Skeletal muscle satellite cell (primary cell): Measurements from ENCODE around the gene WWOX.

Experiments
- H3K27me3 ChIP-seq: 2 replicates; pipeline ENCODE4 v1.7.0; 2013; ENCODE audit warnings: low read length; ENCODE audit not compliant: control insufficient read depth, insufficient read depth
- H3K36me3 ChIP-seq: 2 replicates; pipeline ENCODE4 v1.7.0; 2013; ENCODE audit warnings: mild to moderate bottlenecking, control low read depth, low read length; ENCODE audit not compliant: insufficient read depth
- H3K4me1 ChIP-seq: 2 replicates; pipeline ENCODE4 v1.7.0; 2013; ENCODE audit warnings: low read length; ENCODE audit not compliant: control insufficient read depth, insufficient read depth
- H3K4me2 ChIP-seq: 2 replicates; pipeline ENCODE4 v1.7.0; 2013; ENCODE audit warnings: mild to moderate bottlenecking, low read length
- H3K4me3 ChIP-seq: 2 replicates; pipeline ENCODE4 v1.7.0; 2013; ENCODE audit warnings: low read length
- H3K9ac ChIP-seq: 2 replicates; pipeline ENCODE4 v1.7.0; 2013; ENCODE audit warnings: mild to moderate bottlenecking, low read depth, low read length, moderate library complexity
- H3K9me3 ChIP-seq: replicated peaks from 2 replicates; pipeline ENCODE4 v1.7.0; 2013; ENCODE audit warnings: mild to moderate bottlenecking, control low read depth, low read length

The WWOX gene

DNA sequence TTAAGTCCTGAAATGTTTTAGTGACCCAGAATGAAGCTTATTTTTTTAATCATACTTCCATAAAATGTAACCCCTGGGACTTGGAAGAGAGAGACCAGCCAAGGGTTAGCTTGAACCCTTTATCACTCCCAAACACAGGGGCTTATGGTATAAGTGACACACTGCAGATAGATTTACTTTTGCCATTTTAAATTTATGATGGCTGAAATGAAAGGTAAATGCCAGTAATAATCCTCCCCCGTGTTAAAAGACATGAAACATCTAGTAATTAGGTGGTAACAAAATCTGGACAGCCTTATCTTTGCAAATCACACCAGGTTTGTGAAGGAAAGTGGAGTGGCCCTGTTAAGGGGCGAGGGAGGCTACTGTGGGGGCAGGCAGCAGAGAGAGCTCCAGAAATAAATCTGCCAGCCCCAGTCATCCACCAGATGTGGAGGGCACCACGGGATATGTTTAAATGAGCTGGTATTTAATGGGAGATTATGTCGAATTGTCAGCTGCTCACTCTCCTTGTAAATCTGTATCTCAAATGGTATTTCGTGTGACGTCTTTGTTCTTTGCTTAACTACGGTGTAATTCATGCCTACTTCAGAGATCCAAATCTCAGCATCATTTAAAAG is 326.5 kb downstream of the WWOX start:
- Histone ChIP-seq H3K4me1 (no peaks in the 10 kb centered on the region), H3K27me3 (no peaks in the 10 kb centered on the region), H3K4me2 (no peak overlapping the region), H3K36me3 (no peaks in the 10 kb centered on the region), H3K4me3 (no peak overlapping the region), H3K9ac (no peak overlapping the region), H3K9me3 (no peaks in the 10 kb centered on the region)

GRCh38 chr16:78428193-78428592 is 328.7 kb downstream of the WWOX start:
- H3K4me1 ChIP-seq = no peaks in the 10 kb centered on the region
- no peaks in the 10 kb centered on the region for H3K9me3 ChIP-seq
- no peak overlapping the region for H3K9ac ChIP-seq
- no peaks in the 10 kb centered on the region for H3K36me3 ChIP-seq
- no peak overlapping the region for H3K4me2 ChIP-seq
- no peaks in the 10 kb centered on the region for H3K27me3 ChIP-seq
- H3K4me3 ChIP-seq = no peak overlapping the region

DNA sequence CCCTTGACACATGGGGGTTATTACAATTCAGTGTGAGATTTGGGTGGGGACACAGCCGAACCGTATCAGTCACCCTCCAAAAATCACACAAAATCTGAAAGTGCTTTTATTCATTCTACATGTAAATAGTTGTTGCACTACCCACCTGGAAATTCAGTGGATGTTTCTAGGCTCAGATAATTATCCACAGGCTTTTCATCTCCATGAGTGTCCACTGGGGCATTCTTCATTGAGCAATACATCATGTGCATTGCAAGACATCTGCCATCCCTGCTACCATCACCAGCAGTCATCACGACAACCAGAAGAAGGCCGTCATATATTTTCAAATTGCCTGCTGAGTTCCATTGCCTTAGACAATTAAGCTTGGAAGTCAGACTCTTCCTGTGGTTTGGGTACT is 330.8 kb downstream of the WWOX start:
- H3K36me3 ChIP-seq = no peaks in the 10 kb centered on the region
- no peak overlapping the region for H3K4me3 ChIP-seq
- H3K9ac ChIP-seq = no peak overlapping the region
- H3K4me1 ChIP-seq = no peaks in the 10 kb centered on the region
- H3K4me2 ChIP-seq = no peak overlapping the region
- no peaks in the 10 kb centered on the region for H3K27me3 ChIP-seq
- no peaks in the 10 kb centered on the region for H3K9me3 ChIP-seq

GRCh38 chr16:78431004-78431670 is 331.7 kb downstream of the WWOX start:
- H3K4me2 ChIP-seq = no peak overlapping the region
- no peaks in the 10 kb centered on the region for H3K4me1 ChIP-seq
- no peaks in the 10 kb centered on the region for H3K27me3 ChIP-seq
- H3K9ac ChIP-seq = no peak overlapping the region
- H3K36me3 ChIP-seq = no peaks in the 10 kb centered on the region
- H3K9me3 ChIP-seq = no peaks in the 10 kb centered on the region
- H3K4me3 ChIP-seq = no peak overlapping the region

DNA sequence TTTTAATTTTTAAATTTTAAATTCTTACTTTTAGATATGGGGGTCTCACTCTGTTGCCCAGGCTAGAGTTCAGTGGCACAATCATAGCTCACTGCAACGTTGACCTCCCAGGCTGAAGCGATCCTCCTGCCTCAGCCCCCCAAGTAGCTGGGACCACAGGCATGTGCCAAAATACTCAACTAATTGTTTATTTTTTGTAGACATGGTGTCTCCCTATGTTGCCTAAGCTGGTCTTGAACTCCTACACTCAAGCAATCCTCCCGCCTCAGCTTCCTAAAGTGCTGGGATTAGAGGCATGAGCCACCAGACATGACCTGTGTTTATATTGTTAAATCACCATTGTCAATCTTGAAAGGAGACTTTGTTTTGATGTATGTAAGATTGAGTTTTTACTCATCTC is 332.2 kb downstream of the WWOX start:
- Histone ChIP-seq H3K36me3 (no peaks in the 10 kb centered on the region), H3K9ac (no peak overlapping the region), H3K4me2 (no peak overlapping the region), H3K4me3 (no peak overlapping the region), H3K27me3 (no peaks in the 10 kb centered on the region), H3K4me1 (no peaks in the 10 kb centered on the region), H3K9me3 (no peaks in the 10 kb centered on the region)

DNA sequence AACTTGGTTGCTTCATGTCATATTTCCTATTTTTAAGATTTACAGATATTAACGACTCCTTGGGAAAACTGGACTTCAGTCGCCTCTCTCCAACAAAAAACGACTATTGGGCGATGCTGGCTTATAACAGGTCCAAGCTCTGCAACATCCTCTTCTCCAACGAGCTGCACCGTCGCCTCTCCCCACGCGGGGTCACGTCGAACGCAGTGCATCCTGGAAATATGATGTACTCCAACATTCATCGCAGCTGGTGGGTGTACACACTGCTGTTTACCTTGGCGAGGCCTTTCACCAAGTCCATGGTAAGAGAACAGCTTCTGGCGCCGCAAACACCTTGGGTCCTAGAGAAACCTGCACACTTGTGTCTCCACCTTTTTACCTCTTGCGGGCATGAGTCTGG is 333.0 kb downstream of the WWOX start:
- H3K36me3 ChIP-seq = no peaks in the 10 kb centered on the region
- H3K9me3 ChIP-seq = no peaks in the 10 kb centered on the region
- no peak overlapping the region for H3K9ac ChIP-seq
- H3K4me2 ChIP-seq = no peak overlapping the region
- no peak overlapping the region for H3K4me3 ChIP-seq
- no peaks in the 10 kb centered on the region for H3K27me3 ChIP-seq
- H3K4me1 ChIP-seq = no peaks in the 10 kb centered on the region

GRCh38 chr16:78433116-78433515 is 333.7 kb downstream of the WWOX start:
- Histone ChIP-seq H3K4me1 (no peaks in the 10 kb centered on the region), H3K9me3 (no peaks in the 10 kb centered on the region), H3K27me3 (no peaks in the 10 kb centered on the region), H3K4me2 (no peak overlapping the region), H3K9ac (no peak overlapping the region), H3K4me3 (no peak overlapping the region), H3K36me3 (no peaks in the 10 kb centered on the region)

GRCh38 chr16:78434401-78434800 is 334.9 kb downstream of the WWOX start:
- Histone ChIP-seq H3K9ac (no peak overlapping the region), H3K36me3 (no peaks in the 10 kb centered on the region), H3K9me3 (no peaks in the 10 kb centered on the region), H3K4me2 (no peak overlapping the region), H3K4me1 (no peaks in the 10 kb centered on the region), H3K4me3 (no peak overlapping the region), H3K27me3 (no peaks in the 10 kb centered on the region)

DNA sequence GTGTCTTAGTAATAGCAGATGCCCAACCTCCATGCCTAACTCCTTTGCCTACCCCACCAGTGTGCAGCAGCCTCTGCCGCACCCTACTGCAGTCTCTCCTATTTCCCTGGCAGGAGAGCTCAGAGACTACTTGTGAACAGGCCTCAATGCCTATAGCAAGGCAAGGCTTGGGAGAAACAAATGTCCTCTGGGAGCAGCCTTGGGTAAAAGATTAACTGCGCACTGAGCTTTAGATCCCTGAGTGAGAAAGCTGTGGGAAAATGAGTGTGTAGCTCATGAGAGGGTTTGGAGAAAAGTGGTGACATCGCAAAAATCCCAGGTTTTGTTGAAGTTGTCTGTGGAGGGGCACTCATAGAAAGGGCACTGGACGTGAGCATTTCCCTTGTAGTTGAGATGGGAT is 335.8 kb downstream of the WWOX start:
- no peaks in the 10 kb centered on the region for H3K4me1 ChIP-seq
- no peak overlapping the region for H3K9ac ChIP-seq
- no peak overlapping the region for H3K4me3 ChIP-seq
- H3K36me3 ChIP-seq = no peaks in the 10 kb centered on the region
- no peaks in the 10 kb centered on the region for H3K9me3 ChIP-seq
- no peaks in the 10 kb centered on the region for H3K27me3 ChIP-seq
- no peak overlapping the region for H3K4me2 ChIP-seq

GRCh38 chr16:78436023-78436422 is 336.6 kb downstream of the WWOX start:
- no peak overlapping the region for H3K4me2 ChIP-seq
- no peaks in the 10 kb centered on the region for H3K4me1 ChIP-seq
- no peak overlapping the region for H3K4me3 ChIP-seq
- H3K36me3 ChIP-seq = no peaks in the 10 kb centered on the region
- no peaks in the 10 kb centered on the region for H3K9me3 ChIP-seq
- no peak overlapping the region for H3K9ac ChIP-seq
- no peaks in the 10 kb centered on the region for H3K27me3 ChIP-seq

DNA sequence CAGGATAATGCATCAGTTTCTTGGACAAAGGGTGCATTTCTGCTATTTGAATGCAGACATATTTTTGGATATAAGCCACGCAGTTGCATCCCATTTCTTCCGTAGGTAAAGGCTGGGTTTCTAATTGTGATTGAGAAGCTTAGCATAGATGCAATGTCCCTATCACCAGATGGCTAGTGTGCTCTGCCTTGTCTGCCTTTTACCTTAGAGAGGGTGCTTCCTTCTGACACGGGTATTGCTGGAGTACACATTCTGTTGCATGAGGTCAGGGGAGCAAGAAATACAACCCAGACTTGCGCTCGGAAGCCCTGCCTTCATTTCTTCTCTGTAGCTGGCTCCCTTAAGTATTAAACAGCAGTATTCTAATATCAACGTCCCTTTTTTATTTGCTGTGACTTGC is 337.4 kb downstream of the WWOX start:
- Histone ChIP-seq H3K27me3 (no peaks in the 10 kb centered on the region), H3K9me3 (no peaks in the 10 kb centered on the region), H3K36me3 (no peaks in the 10 kb centered on the region), H3K4me1 (no peaks in the 10 kb centered on the region), H3K4me3 (no peak overlapping the region), H3K4me2 (no peak overlapping the region), H3K9ac (no peak overlapping the region)

DNA sequence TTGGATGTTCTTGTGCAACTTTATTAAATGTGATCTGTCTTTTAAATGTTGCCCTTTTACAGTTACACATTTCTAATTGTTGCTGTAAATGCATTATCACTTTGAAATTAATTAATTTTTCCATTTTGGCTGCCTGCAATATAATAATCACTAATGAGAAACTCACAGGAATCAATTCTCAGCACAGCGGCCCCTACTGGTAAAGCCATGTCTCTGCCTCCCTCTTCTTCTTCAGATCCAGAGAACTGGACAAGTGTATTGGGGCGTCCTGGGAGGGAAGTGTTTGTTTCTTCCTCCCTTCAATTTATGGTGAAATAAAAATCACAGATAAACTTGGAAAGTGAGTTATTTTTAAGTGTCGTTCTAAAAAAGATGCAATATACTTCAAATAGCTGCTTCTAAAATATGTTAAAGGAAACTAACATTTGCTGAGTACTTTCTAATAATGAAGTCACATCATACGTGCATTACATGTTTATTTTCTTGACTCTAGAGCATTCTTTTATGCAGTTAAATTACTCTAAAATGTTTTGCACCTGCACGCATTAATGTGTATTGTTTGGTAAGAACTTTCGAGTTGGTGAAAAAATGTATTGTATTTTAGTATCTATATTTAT is 338.0 kb downstream of the WWOX start:
- no peaks in the 10 kb centered on the region for H3K9me3 ChIP-seq
- H3K36me3 ChIP-seq = no peaks in the 10 kb centered on the region
- H3K9ac ChIP-seq = no peak overlapping the region
- no peak overlapping the region for H3K4me2 ChIP-seq
- no peaks in the 10 kb centered on the region for H3K4me1 ChIP-seq
- no peak overlapping the region for H3K4me3 ChIP-seq
- no peaks in the 10 kb centered on the region for H3K27me3 ChIP-seq
